ENCODE results near the gene PRXL2C.
"Not testable (repeated sequence)": the region's sequence is repeated elsewhere in the genome, so short reads cannot be mapped to it uniquely, and the experiment has no call there.

Gene PRXL2C

GRCh38 chr9:96649620-96650324 lies 5.3 kb downstream of the PRXL2C start:
- DNase-seq: no peak

GRCh38 chr9:96646081-96646991 lies 8.8 kb downstream of the PRXL2C start:
- no peak for DNase-seq

DNA sequence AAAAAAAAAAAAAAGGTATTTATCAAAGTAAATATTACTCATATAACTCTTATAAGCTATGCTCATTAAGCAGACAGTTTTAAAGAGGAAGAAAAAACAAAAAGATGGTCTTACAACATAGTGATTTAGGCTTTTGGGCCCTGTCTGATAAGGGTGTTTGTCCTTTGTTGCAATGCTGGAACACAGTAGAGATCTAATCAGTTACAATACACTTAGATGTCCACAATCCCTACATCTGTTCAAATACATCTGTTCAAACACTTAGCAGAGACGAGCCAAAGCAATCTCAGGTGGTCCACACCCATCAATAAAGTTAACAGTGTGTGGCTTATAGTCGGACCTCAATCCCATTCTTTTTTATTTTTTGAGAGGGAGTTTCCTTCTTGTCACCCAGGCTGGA lies 11.0 kb downstream of the PRXL2C start:
- peak; percentile 56 for DNase-seq

DNA sequence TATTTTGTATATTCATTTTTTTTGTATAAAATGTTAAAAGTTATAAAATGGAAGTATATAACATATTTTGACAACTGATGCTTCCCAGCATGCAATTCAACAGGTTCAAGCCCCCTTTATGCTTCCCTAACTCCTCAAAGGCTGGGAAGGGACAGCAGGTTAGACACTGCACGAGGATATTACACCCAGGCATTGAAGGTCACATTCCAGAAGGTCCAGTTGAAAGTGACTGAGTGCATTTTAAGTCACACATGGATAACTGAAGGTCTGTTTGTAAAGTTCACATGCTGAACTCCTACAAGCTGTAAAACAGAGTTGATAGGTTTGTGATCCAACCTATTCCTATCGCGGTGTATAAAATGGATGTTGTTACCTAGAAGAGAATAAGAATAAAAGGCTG lies 13.6 kb downstream of the PRXL2C start:
- no peak for DNase-seq

GRCh38 chr9:96638606-96639364 lies 16.3 kb downstream of the PRXL2C start:
- no peak for DNase-seq

DNA sequence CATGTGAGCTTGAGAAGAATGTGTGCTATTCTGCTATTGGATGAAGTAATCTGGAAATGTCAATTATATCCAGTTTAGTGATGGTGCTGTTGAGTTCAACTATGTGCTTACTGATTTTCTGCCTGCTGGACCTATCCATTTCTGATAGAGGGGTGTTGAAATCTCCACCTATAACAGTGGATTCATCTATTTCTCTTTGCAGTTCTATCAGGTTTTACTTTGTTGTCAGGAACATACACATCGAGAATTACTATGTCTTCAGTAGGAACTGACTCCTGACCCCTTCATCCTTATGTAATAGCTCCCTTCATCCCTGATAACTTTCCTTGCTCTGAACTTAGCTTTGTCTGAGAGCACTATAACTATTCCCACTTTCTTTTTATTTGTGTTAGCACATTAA lies 18.7 kb downstream of the PRXL2C start:
- DNase-seq: no peak

DNA sequence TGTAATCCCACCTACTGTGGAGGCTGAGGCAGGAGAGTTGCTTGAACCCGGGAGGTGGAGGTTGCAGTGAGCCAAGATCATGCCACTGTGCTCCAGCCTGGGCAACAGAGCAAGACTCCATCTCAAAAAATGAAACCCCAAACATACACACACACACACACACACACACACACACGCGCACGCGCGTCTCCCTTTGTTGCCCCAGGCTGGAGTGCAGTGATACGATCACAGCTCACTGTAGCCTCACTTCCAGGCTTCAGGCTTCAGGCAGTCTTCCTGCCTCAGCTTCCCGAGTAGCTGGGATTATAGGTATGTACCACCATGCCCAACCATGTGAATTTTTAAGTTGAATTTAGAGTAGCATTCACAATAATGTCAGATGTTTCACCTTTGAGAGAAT lies 21.5 kb downstream of the PRXL2C start:
- not testable (repeated sequence) for DNase-seq

- no peak for DNase-seq
These were observed 28.2 kb downstream of the PRXL2C start for GRCh38 chr9:96626912-96627311.

DNA sequence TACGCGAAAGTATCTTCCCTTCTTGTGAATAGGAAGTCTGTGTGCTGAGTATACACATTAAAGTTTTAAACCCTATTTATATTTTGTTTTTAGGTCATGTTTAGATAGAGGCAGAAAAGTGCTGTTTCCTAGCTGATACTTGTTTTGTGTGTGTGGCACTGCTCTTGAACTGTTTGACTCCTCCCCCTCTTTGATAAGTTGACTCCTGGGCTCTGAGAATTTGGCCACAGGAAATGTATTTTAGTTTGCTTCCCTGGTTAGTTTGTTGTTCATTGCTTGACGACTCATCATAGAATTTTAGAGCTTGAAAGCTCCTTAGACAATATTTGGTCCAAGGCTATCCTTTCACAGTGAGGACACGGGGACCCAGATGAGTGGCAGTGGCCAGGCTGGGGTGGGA lies 33.5 kb downstream of the PRXL2C start:
- DNase-seq: no peak

DNA sequence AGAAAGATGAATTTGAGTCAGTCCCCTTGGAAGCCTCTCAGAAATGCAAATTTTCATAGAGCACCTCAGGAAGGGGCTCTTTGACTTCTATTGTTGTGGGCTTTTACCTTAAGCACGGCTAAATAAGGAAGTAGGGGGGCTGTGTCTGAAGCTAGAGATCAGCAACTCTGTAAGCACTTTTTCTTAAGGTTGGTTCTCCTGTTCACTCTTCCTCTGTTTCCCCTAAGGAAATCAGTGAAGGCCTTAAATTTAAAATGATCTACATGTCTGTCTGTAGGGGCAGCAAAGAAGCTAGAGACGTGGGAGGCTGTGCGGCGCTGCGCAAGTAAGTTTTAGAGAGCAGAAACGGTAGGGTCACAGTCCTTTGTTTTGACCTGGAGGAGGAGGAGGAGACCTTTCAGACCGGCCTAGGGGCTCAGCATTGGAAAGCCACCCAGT lies 34.3 kb downstream of the PRXL2C start:
- DNase-seq: no peak

- no peak for DNase-seq
These were observed 35.0 kb downstream of the PRXL2C start for GRCh38 chr9:96620181-96620514.

DNA sequence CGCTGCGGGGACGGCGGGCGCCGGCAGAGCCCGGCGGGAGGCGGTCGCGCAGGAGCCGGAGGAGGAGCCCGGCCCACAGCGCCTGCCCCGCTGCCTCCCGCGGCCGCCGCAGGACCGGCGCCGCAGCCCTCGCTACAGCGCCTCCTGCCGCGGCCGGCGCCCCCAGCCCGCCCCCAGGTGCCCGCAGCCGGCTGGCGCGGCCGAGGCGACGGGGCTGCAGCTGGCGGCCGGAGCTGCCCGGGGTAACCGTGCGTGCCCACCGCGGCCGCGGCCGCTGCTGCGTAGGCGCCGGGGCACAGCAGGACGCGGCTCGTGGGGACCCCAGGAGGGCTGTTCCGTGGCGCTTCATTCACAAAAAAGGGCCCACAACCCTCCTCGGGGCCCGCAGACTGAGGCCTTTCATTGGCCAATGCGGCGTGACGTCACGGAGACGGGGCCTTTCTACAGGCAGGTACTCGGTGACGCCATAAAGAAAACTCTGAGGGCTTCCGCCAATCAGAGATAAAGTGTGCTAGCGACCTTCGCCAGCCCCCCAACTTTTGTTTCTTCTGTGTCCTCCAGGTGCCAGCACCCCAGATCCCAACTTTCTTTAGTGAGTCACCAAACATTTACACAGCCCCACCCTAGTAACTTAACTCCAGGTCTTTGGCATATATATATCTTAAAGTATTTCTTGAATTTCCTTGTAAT lies 35.5 kb downstream of the PRXL2C start, which contains the start of gene CDC14B:
TSS of gene CDC14B (minus strand) at position 353 of the 690 bp plus-strand sequence. CDS start 465 bp downstream, outside the sequence.
- peak; percentile 60 for DNase-seq

GRCh38 chr9:96619124-96619465 lies 36.0 kb downstream of the PRXL2C start:
- DNase-seq: no peak

DNA sequence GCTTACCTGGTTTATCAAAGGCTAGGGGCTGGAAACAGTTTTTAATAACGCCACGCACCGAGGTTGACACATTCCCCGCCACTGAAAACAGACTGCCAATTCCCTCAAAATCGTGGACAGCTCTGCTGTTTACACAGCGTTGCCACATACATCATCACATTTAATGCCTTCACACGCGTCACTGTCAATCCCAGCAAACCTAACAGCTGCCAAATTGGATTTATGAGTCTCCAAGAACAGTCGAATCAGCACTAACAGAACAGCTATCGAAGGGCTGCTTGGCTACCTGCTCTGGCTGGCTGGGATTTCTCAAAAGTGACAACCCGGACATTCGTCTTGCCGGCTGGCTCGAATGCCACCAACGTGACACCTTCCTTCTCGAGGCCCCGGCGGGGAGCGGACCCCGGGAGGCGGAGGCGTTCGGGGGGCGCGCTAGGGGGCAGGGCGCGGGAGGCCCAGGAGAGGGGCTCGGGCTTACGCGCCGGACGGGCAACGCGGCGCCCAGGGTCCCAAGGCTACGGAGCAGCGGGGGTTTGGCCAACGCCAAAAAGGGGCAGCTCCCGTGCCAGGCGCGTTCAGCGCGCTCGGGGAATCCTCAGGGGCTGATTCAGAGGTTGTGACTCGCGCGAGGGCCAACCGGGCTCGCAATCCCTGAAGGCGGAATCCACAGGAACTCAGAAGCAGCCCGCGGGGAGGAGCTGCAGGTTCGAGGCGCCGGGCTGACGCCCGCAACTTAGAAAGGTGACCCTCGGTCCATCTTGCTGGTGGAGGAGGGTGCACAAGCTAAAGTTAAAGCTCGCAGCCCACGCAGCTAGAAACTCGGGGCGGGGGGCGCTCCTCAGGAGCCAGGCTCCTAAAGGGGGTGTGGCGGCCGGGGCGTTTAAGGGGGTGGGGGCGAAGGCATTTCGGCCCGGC lies 36.7 kb downstream of the PRXL2C start:
- DNase-seq: peak; percentile 27

GRCh38 chr9:96617439-96618185 lies 37.5 kb downstream of the PRXL2C start:
- no peak for DNase-seq

- DNase-seq: no peak
These were observed 38.2 kb downstream of the PRXL2C start for GRCh38 chr9:96616817-96617438.

- DNase-seq: no peak
These were observed 39.7 kb downstream of the PRXL2C start for GRCh38 chr9:96615411-96615810.

DNA sequence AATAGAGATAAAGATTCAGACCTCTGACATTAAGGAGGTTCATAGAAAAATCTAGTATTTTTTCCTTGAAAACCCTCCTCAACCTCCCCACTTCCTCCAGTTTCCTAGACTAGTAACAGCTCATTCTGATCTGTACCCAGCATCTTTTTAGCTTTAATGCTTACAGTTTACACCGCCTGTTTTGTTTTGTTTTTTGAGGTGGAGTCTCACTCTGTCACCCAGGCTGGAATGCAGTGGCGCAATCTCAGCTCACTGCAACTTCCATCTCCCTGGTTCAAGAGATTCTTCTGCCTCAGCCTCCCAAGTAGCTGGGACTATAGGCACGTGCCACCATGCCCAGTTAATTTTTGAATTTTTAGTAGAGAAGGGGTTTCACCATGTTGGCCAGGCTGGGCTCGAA lies 40.5 kb downstream of the PRXL2C start:
- DNase-seq: not testable (repeated sequence)

DNA sequence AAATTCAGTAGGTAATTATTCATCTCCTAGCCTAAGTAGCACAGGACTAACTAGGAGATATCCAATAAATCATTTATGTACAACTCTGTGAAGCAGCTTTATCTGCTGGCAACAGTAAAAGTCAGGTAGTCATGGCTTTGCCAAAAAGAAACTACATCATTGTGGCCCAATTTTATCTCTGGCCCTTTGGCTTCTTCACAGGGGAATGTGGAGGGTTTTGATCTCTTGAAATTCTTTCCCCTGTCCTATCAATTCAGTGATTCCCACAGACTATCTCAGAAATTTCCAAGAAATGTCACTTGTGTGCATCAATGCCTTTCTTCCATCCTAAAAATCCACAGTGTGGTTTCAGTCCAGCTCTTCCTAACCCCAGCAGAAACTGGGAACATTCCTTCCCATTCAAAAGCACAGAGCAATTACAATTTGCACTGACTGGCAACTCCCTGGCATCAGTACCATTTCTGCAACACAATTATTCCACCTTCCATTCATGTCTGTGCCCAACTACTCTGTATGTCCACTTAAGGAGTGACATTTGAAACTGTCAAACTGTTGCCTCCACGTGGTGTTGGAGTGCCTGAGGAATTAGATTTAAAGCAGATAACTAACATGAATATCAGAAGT lies 42.0 kb downstream of the PRXL2C start:
- no peak for DNase-seq

Measured in COR-L47 (cell line).